Tibial nerve (tissue), 4 donors: ENCODE data around the gene VSTM4.

Experiments
- CTCF ChIP-seq, 5 experiments: fragments of 200-600 bp in 3 of 5; fragments of 450-650 bp in 2 of 5; sonication (generic) in 3 of 5; IDR thresholded peaks; one replicate each; pipeline ENCODE4 v1.5.1; 2016 to 2019; ENCODE audit warnings: antibody characterized with exemption in 5 of 5, mild to moderate bottlenecking in 3 of 5, moderate library complexity in 2 of 5
- EP300 ChIP-seq, 2 donors: sonication (generic); formaldehyde crosslinking; IDR thresholded peaks; one replicate each; pipeline ENCODE4 v1.6.1; 2017; ENCODE audit warnings: antibody characterized with exemption in 2 of 2, mild to moderate bottlenecking in 1 of 2
- POLR2A ChIP-seq, 2 donors: fragments of 450-650 bp; IDR thresholded peaks; one replicate each; pipeline ENCODE4 v1.6.1; 2017; ENCODE audit warnings: antibody characterized with exemption in 2 of 2, mild to moderate bottlenecking in 2 of 2, moderate library complexity in 2 of 2

- TF ChIP-seq CTCF (IDR thresholded peaks at IDR 0.05) (no peak), POLR2A (IDR thresholded peaks at IDR 0.05) (no peak), EP300 (IDR thresholded peaks at IDR 0.05) (no peak)
Measured at GRCh38 chr10:49092477-49092876, 22.8 kb downstream of the VSTM4 start.
